Measurements from ENCODE around the gene BCOR.

- no peak for TF ChIP-seq CTCF (conservative IDR thresholded peaks at IDR 0.05; ENCODE audit: low read depth, low read length)
- no peak for TF ChIP-seq EZH2 (IDR thresholded peaks at IDR 0.05; ENCODE audit: low read length, unreplicated experiment)
- no peak for TF ChIP-seq EZH2phosphoT487 (IDR thresholded peaks at IDR 0.05; ENCODE audit: borderline replicate concordance, low read length)
These were observed 4.8 kb downstream of the BCOR start for GRCh38 chrX:40092808-40093435.
